Kasumi-1 (cell line): Measurements from ENCODE around the gene LINC00632.
"Not testable (repeated sequence)": the region's sequence is repeated elsewhere in the genome, so short reads cannot be mapped to it uniquely, and the experiment has no call there.

ENCODE experiments used
- DNase-seq, 2 experiments: peaks; one replicate each; lab custom pipeline; 2025; lab: John Stamatoyannopoulos, UW

The LINC00632 gene

GRCh38 chrX:140709421-140709846, at the start of gene LINC00632:
LINC00632 (plus strand) TSS chrX:140709759.
- no peak for DNase-seq

- DNase-seq, result peak; percentile 1 to 3
Observed at GRCh38 chrX:140661643-140662042, 47.9 kb upstream of the LINC00632 start.

GRCh38 chrX:140664939-140665338, 44.6 kb upstream of the LINC00632 start:
- DNase-seq, result peak; percentile 20 to 36

DNA sequence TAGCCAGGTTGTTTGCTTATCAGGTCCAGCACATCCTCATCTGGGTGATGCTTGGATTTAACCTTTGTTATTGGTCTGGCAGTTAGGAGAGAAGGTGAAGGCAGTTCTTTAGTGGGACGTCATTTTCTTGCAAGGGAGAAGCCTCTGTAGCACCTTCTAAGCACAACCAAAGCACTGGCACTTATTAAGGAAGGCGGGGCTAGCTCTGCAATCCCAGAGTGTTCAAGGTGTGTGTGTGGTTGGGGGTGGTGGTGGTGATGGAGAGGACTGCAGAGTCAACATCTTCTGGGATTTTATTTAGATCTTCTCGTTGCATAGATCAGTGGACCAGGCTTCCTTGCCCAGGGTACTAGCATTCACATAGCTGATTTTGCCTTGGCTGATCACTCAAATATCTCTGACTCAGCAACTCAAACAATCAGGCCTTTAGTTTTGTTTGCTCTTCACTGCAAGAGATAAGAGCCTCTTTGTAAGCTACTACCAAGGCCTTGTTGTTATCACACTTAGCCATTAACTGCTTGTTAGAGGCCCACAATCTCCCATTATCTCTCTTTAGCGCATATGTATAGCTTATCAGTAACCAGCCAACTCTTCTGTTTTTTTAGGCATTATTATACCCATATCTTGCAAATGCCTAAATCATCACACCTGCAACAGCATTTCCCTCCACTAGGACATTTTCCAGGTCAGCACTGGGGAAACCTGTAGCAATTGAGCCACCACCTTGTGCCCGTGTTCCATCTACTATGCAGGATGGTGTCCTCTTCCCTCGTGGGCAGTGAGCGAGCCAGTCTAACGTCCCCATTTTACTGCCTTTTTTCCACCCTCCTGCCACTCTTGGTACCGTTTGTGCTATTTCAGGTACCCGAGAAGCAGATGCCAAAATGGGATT, 36.5 kb upstream of the LINC00632 start:
- no peak for DNase-seq

- DNase-seq, result no peak
Observed at GRCh38 chrX:140687706-140688105, 21.9 kb upstream of the LINC00632 start.

- DNase-seq, result not testable (repeated sequence)
Observed at GRCh38 chrX:140691596-140691995, 18.0 kb upstream of the LINC00632 start.

GRCh38 chrX:140697618-140698017, 11.9 kb upstream of the LINC00632 start:
- DNase-seq, result peak; percentile 5 to 6

DNA sequence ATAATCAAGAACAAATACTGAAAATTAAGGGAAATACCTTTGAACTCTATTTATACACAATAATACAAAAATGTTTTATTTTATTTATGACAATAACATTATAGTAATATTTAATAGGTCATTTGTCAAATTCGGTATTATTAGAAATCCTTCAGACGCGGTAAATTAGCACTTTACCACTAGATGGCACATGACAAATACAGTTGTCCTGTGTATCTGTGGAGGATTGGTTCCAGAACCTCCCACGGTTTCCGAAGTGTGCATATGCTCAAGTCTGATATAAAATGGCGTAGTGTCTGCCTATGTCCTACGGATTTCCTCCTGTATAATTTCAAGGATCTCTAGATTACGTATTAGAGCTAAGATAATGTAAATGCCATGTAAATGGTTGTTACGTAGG, 8.1 kb upstream of the LINC00632 start:
- DNase-seq, result peak; percentile 17 to 19

DNA sequence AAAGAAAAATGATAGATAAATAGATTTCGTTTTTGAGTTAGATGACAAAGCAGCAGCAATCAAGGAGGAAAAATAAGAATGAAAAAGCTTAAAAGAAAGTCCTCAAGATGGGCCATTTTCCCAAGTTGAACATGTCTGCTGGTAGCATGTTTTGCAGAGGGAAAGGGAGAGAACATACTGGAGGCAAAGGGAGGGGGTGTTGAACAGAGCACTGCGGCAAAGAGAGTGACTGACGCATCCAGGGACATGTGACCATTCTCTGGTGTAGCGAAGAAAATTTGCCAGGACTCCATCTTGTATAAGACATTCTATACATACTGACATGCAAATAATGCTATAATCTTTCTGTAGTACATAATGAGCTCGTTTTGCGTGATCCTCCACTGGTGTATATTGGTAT, 1.2 kb downstream of the LINC00632 start:
- DNase-seq, result no peak

DNA sequence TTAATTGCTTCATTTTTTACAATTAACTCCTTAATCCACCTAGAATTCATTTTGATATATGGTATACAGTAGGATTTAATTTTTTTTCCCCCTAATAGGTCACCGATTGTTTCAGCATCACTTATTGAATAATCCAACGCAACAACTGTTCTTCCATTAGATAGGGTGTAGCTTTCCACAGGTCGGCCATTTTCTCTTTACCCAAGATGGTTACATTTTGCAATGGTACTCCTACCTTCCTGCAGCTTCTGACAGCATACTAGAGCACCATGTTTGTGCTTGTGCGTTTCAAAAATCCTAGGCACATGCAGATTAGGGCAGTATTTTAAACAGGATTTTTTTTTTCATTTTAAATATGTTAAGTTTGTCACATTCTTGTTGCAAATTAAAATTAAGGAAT, 2.3 kb downstream of the LINC00632 start:
- no peak for DNase-seq

DNA sequence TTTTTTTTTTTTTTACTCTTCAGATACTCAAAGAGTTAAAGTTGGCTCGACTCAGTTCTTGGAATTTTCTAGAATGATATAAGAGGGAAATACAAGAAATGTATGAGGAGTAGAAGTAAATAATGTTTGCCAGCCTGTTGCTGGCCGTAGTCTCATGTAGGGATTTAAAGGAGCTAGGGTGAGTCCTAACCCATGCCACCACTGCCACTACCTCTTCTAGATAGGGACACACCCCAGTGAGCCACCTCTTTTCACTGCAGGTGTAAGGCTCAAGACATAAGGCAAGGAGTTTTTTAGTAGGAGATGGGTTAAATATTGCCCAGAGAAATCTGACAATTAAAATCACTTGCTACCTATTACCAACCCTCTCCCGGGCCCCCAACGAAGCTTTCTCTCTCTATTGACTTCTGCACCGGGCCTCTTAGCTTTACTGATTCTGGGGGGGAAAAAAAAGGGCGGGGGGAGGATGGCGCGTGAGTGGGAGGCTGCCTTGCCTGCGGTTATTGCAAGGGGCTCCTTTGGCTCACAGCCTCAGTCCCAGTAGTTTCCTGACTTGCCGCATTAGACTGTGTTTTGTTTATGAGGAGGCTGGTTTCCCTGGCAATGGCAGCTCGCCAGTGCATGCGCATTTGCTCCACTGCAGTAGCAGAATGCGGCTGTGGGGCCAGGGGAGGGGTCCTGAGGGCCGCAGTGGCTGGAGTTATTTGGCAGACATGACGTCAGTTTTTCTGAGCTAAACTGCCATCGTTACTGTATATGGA, 3.0 kb downstream of the LINC00632 start:
- peak; percentile 60 to 61 for DNase-seq

DNA sequence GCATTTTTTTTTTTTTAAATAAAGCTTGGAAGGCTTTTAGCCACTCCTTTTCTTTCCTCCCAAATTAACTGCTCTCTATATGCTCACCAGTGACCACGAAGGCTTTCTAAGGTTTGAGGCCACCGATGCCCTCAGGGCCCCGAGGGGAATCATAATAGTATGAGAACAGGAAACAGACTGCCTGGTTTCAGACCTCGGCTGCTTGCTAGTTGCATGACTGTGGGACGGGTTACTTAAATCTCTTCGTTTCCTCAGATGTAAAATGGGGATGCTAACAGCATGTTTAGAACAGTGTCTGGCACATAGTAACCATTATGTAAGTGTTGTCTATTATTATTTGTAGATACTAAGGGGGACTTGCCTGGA, 3.6 kb downstream of the LINC00632 start:
- peak; percentile 46 to 47 for DNase-seq

DNA sequence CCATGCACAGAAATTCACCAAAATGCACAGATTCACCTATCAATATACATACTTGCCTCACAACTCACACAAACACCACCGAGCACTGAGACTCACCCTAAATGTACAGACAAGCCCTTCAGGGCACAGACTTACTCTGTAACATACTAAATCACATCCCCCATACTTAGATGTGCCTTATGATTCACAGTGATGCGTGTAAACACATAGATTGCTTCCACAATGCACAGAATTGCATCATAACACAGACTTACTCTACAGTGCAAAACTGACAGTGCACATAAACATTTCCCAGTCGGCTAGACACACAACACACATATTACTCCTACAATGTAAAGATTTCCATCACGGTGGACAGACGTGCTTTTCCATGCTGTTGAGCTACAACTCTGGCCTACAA, 6.2 kb downstream of the LINC00632 start:
- DNase-seq, result no peak

GRCh38 chrX:140723121-140723715, 13.7 kb downstream of the LINC00632 start:
- no peak for DNase-seq

GRCh38 chrX:140724309-140724708, 14.8 kb downstream of the LINC00632 start:
- DNase-seq, result no peak

DNA sequence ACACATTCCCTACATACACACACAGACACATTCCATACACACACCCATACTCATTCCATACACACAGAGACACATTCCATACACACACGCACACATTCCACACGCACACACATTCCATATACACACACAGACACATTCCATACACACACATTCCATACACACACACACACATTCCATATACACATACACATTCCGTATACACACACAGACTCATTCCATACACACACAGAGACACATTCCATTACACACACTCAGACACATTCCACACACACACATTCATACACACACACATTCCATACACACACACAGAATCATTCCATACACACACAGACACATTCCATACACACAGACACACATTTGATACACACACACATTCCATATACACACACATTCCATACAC, 15.2 kb downstream of the LINC00632 start:
- DNase-seq, result no peak

GRCh38 chrX:140725500-140725899, 15.9 kb downstream of the LINC00632 start:
- DNase-seq, result no peak

DNA sequence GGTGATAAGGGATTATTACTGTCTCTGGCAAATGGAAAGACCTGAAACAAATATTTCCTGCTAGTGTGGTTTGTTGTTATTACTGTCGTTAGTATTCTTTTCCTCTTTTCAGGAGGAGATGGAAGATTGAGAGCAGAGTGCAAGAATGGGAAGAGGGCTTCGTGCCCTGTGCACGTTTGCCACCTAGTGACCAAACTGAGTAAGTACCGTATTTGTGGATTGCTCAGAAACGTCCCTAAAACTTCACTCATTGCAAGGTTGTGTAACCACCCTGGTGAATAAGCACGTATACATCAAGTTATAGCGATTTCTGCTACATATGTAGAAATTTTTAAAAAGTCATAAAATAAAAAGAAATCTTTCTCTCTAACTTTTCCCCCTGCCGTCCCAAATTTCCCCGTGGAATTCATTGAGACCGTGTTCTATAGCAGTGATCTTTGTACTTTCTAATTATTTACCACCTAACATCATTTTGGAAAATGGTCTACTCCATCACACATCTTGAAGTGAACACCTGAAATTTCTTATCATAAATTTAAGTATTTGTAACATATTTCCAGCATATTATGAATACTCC, 24.3 kb downstream of the LINC00632 start:
- DNase-seq, result peak; percentile 47 to 56

DNA sequence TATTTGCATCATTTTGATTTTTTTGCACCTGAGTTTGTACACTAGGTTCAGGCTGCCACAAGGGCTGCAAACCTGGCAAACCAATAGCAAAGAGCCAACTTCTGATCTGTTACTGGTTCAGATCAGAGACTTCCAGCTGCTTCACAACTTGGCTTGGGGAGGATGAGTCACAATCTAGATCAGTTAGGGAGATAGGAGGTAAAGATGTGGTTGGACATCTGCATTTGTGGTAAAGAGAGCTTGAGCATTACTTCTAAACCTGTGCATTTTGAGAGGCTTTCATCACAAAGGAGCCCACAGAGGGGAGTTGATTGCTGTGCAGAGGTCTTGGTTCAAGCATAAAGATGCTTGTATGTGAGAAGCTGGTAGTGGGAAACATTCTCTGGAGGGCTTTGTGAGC, 34.5 kb downstream of the LINC00632 start:
- peak; percentile 1 to 3 for DNase-seq

DNA sequence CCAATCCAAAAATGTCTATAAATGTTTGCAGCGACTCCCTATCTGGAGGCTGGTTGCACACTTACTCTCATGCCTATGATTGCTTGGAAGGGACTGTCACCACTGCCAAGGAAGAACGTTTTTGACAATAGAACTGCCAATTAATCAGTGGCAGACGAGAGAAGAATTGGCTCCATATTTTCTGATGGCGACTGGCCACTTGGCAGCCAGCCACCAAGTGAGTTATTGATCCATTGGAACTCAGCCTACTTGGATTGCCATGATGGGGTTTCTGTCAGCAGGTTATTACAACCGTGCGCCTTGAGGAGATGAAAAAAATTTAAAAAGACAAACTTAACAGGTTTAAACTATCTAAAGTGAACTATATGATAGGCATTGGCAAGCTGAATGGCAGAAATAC, 47.4 kb downstream of the LINC00632 start:
- DNase-seq, result no peak

GRCh38 chrX:140762061-140762460, 52.5 kb downstream of the LINC00632 start:
- DNase-seq, result peak; percentile 34 to 37

DNA sequence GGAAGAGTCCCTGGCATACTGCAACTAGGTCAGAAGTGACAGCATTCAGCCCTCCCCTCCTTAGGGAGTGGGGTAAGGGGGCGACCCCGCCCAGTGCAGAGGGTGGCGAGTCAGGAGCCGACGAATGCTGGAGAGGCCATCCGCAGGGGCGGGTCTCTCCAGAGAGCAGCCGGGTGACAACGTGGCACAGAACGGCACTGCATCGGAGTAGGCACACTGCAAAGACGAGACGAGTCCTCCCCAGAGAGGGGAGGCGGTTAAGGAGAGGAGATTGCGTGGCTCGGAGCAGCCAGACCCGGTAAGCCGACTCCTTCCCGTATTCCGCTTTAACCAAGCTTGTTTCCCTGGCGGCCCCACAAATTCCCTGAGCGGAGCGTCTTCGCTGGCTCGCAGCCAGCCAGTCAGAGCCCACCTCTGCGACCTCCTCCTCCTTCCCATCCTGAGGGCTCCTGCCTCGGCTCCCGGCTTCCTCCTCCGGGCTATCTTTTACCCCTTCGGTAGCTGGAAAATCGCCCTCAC, 54.9 kb downstream of the LINC00632 start:
- no peak for DNase-seq
